ENCODE results near the gene CT47C1. TPM values are rescaled to one million over a fixed set of nuclear protein-coding genes. Genes with fewer than 3 reads are reported as not detected.

CT47C1 gene
- total and polyA plus RNA-seq, 9 of the 15 experiments (the other 6 are each of a cell fraction or from before 2014, with no cell fraction given) = not detected

DNA sequence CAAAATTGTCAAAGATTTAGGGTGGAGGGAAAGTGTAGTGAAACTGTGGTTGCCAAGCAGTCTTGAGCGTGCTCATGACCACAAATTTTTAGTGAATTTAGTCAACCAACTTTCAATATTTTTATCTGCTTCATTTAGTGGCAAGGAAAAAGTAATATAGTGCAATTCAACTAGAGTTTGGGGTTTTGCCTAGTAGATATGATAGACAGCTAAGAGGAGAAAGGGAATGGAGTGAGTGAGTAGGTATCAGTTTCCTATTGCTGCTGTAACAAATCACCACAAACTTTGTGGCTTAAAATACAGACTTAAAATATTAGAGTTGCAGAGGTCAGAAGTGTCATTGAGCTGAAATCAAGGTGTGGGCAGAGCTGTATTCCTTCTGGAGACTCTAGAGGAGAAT is 3.7 kb upstream of the CT47C1 start:
- Histone ChIP-seq H3K36me3 (ENCODE audit: control insufficient read depth, insufficient read depth, low read length) (no peaks in the 10 kb centered on the region), H3K9ac (ENCODE audit: insufficient read depth in 1 of 2, low read depth in 2 of 2, low read length in 2 of 2) (no peak overlapping the region), H4K20me1 (replicated peaks; ENCODE audit: control insufficient read depth, insufficient read depth, low read length) (no peaks in the 10 kb centered on the region), H3K4me1 (replicated peaks in 1 of 2; ENCODE audit: control insufficient read depth in 2 of 2, insufficient read depth in 2 of 2, low read length in 2 of 2) (peaks cover 0 to 8% of the 10 kb centered on the region in 2 experiments; a peak in 2 of 5 replicates), H3K9me1 (ENCODE audit: control insufficient read depth, insufficient read depth, low read length) (no peaks in the 10 kb centered on the region), H3K79me2 (ENCODE audit: control insufficient read depth, insufficient read depth, low read length) (no peaks in the 10 kb centered on the region), H3K4me3 (no peak overlapping the region), H3K4me2 (ENCODE audit: insufficient read depth, low read length) (no peak overlapping the region), H3K9me3 (replicated peaks; ENCODE audit: control insufficient read depth, insufficient read depth, low read depth, low read length) (no peaks in the 10 kb centered on the region; the same call in 1 of the 2 replicates), H3K27me3 (ENCODE audit: control insufficient read depth in 2 of 2, insufficient read depth in 2 of 2, low read length in 2 of 2) (peaks cover 3 to 21% of the 10 kb centered on the region in 2 experiments; a peak in 3 of 5 replicates), H3K27ac (ENCODE audit: extremely low read depth, low read depth, low read length) (no peak overlapping the region), H2AFZ (ENCODE audit: low read depth, low read length) (no peak overlapping the region)
- ChIA-PET CTCF (ENCODE audit: low intra/inter-chr PET ratio) (no interaction called here), POLR2A (no interaction called here)
- DNase-seq (ENCODE audit: extremely low read depth in 1 of 4, low spot score in 3 of 4) (no peak), FAIRE-seq (no peak), ATAC-seq (no peak)
- intact Hi-C loops (cut with micrococcal nuclease) = loop anchor here (5.0 kb wide), 1 partner anchor 62 kb away; no protein-coding TSS in a partner anchor
- WGBS (ENCODE audit: insufficient coverage, low coverage, missing lambda C conversion rate) = 0% methylated on average over 1 of the region's 1 CpG
- TF ChIP-seq, protein P1, sequence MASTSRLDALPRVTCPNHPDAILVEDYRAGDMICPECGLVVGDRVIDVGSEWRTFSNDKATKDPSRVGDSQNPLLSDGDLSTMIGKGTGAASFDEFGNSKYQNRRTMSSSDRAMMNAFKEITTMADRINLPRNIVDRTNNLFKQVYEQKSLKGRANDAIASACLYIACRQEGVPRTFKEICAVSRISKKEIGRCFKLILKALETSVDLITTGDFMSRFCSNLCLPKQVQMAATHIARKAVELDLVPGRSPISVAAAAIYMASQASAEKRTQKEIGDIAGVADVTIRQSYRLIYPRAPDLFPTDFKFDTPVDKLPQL (IDR thresholded peaks at IDR 0.05; ENCODE audit: extremely low read depth, insufficient read length) = no peak
- TF ChIP-seq ARID2 (IDR thresholded peaks at IDR 0.05) (no peak), OTX1 (CRISPR knock-in tag; IDR thresholded peaks at IDR 0.05) (no peak), ZNF778 (CRISPR knock-in tag; IDR thresholded peaks at IDR 0.05) (no peak), KDM4B (IDR thresholded peaks at IDR 0.05; ENCODE audit: borderline replicate concordance in 2 of 2, low read depth in 1 of 2) (no peak), ZNF174 (CRISPR knock-in tag; IDR thresholded peaks at IDR 0.05) (no peak), NBN (IDR thresholded peaks at IDR 0.05; ENCODE audit: low read depth) (no peak), ZSCAN32 (CRISPR knock-in tag; IDR thresholded peaks at IDR 0.05) (no peak), SMAD4 (CRISPR knock-in tag; conservative IDR thresholded peaks at IDR 0.05) (no peak), ARNT (IDR thresholded peaks at IDR 0.05) (no peak), POLR2G (IDR thresholded peaks at IDR 0.05; ENCODE audit: low read depth, low read length) (no peak), CREB1 (IDR thresholded peaks at IDR 0.05) (no peak), CREB1 (CRISPR knock-in tag; IDR thresholded peaks at IDR 0.05) (no peak), SIX5 (IDR thresholded peaks at IDR 0.05; ENCODE audit: borderline replicate concordance in 1 of 2, insufficient read depth in 1 of 2, low read depth in 1 of 2, low read length in 2 of 2) (no peak), COPS2 (conservative IDR thresholded peaks at IDR 0.05) (no peak), ZNF436 (CRISPR knock-in tag; IDR thresholded peaks at IDR 0.05) (no peak), ZNF217 (CRISPR knock-in tag; IDR thresholded peaks at IDR 0.05) (no peak)
- in situ Hi-C loops (cut with MboI) = no loop called here
- BruUV-seq (replicated peaks) = no TSS peak

Measured in K562 (cell line).